ENCODE results near the gene DUSP1. TPM values are rescaled to one million over a fixed set of nuclear protein-coding genes. Genes with fewer than 3 reads are reported as not detected.

DUSP1 gene
- total and polyA plus RNA-seq, 2 of the 13 experiments (the other 11 are each of a cell fraction or from before 2014, with no cell fraction given): 27.1 to 55.5 TPM

DNA sequence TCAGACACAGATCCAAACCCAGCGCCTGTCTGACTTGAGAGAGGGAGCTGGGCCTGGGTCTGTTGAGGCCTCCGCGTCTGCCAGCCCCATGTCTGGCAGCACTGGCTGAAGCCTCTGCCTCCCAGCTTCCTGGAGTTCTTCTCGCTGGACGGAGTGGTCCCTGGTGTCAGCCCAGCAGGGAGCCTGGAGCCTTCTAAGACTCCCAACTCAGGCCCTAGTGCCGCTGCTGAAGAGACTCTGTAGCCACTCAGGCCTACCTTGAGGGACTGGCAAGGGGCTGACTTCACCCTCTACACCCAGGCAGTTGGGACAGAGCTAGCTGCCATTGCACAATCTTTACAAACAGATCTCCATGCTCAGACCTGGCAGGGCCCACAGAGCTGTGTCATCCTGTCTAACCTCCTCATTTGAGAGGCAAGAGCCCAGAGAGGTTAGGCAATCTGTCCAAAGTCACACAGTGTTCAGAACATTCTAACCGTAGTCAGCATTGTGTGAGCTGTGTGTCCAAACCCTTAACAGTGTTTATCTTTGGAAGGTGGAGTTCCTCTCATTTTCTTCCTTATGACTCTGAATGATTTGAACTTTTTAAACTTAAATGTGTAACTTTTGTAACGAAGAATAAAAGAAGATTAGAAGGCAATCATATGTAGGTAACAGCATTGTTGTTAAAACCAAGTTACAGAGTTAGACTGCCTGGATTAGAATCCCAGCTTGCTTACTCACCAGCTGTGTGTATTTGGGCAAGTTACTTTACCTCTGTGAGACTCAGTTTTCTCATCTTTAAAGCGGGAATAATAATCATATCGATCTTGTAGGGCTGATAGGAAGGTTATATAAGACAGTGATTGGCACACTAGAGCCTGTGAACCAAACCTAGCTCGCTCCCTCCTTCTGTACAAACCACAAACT is 4.6 kb upstream of the DUSP1 start (continued):
- TF ChIP-seq, protein P1, sequence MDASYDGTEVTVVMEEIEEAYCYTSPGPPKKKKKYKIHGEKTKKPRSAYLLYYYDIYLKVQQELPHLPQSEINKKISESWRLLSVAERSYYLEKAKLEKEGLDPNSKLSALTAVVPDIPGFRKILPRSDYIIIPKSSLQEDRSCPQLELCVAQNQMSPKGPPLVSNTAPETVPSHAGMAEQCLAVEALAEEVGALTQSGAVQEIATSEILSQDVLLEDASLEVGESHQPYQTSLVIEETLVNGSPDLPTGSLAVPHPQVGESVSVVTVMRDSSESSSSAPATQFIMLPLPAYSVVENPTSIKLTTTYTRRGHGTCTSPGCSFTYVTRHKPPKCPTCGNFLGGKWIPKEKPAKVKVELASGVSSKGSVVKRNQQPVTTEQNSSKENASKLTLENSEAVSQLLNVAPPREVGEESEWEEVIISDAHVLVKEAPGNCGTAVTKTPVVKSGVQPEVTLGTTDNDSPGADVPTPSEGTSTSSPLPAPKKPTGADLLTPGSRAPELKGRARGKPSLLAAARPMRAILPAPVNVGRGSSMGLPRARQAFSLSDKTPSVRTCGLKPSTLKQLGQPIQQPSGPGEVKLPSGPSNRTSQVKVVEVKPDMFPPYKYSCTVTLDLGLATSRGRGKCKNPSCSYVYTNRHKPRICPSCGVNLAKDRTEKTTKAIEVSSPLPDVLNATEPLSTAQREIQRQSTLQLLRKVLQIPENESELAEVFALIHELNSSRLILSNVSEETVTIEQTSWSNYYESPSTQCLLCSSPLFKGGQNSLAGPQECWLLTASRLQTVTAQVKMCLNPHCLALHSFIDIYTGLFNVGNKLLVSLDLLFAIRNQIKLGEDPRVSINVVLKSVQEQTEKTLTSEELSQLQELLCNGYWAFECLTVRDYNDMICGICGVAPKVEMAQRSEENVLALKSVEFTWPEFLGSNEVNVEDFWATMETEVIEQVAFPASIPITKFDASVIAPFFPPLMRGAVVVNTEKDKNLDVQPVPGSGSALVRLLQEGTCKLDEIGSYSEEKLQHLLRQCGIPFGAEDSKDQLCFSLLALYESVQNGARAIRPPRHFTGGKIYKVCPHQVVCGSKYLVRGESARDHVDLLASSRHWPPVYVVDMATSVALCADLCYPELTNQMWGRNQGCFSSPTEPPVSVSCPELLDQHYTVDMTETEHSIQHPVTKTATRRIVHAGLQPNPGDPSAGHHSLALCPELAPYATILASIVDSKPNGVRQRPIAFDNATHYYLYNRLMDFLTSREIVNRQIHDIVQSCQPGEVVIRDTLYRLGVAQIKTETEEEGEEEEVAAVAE (CRISPR knock-in tag; IDR thresholded peaks at IDR 0.05; ENCODE audit: borderline replicate concordance): no peak
- TF ChIP-seq MXI1 (IDR thresholded peaks at IDR 0.05; ENCODE audit: borderline replicate concordance, low read depth, low read length) (peak; percentile 27; the same call in 1 of the 3 replicates), HNRNPK (IDR thresholded peaks at IDR 0.05; ENCODE audit: low read depth, low read length, poor library complexity, severe bottlenecking) (no peak), DPF2 (CRISPR knock-in tag; IDR thresholded peaks at IDR 0.05; ENCODE audit: borderline replicate concordance, low read depth) (peak; percentile 73), ZNF720 (CRISPR knock-in tag; IDR thresholded peaks at IDR 0.05) (no peak), STAG1 (CRISPR knock-in tag; IDR thresholded peaks at IDR 0.05) (no peak; the same call in 1 of the 2 replicates), POLR2G (IDR thresholded peaks at IDR 0.05; ENCODE audit: low read depth, low read length) (peak; percentile 60; the same call in 1 of the 2 replicates), SIN3A (IDR thresholded peaks at IDR 0.05; ENCODE audit: borderline replicate concordance, low read depth, low read length) (peak; percentile 41; the same call in 1 of the 2 replicates), THAP11 (CRISPR knock-in tag; IDR thresholded peaks at IDR 0.05) (peak; percentile 46; the same call in 1 of the 2 replicates), KLF11 (CRISPR knock-in tag; IDR thresholded peaks at IDR 0.05) (no peak), ZNF431 (CRISPR knock-in tag; IDR thresholded peaks at IDR 0.05; ENCODE audit: borderline replicate concordance, low read depth) (peak; percentile 55; the same call in 1 of the 2 replicates), NCOA1 (CRISPR knock-in tag; IDR thresholded peaks at IDR 0.05) (0 out of 2 replicates have a peak, but pooled peaks have one; percentile 52), MEIS2 (CRISPR knock-in tag; IDR thresholded peaks at IDR 0.05) (0 out of 2 replicates have a peak, but pooled peaks have one; percentile 40), HNRNPL (IDR thresholded peaks at IDR 0.05; ENCODE audit: low read depth, low read length) (0 out of 2 replicates have a peak, but pooled peaks have one; percentile 50)
- TF ChIP-seq, protein P2, sequence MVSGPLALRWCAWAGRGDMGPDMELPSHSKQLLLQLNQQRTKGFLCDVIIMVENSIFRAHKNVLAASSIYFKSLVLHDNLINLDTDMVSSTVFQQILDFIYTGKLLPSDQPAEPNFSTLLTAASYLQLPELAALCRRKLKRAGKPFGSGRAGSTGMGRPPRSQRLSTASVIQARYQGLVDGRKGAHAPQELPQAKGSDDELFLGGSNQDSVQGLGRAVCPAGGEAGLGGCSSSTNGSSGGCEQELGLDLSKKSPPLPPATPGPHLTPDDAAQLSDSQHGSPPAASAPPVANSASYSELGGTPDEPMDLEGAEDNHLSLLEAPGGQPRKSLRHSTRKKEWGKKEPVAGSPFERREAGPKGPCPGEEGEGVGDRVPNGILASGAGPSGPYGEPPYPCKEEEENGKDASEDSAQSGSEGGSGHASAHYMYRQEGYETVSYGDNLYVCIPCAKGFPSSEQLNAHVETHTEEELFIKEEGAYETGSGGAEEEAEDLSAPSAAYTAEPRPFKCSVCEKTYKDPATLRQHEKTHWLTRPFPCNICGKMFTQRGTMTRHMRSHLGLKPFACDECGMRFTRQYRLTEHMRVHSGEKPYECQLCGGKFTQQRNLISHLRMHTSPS (CRISPR knock-in tag; IDR thresholded peaks at IDR 0.05; ENCODE audit: low read depth): peak; percentile 81
- TF ChIP-seq, protein P3, sequence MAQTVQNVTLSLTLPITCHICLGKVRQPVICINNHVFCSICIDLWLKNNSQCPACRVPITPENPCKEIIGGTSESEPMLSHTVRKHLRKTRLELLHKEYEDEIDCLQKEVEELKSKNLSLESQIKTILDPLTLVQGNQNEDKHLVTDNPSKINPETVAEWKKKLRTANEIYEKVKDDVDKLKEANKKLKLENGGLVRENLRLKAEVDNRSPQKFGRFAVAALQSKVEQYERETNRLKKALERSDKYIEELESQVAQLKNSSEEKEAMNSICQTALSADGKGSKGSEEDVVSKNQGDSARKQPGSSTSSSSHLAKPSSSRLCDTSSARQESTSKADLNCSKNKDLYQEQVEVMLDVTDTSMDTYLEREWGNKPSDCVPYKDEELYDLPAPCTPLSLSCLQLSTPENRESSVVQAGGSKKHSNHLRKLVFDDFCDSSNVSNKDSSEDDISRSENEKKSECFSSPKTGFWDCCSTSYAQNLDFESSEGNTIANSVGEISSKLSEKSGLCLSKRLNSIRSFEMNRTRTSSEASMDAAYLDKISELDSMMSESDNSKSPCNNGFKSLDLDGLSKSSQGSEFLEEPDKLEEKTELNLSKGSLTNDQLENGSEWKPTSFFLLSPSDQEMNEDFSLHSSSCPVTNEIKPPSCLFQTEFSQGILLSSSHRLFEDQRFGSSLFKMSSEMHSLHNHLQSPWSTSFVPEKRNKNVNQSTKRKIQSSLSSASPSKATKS (CRISPR knock-in tag; IDR thresholded peaks at IDR 0.05): 0 out of 2 replicates have a peak, but pooled peaks have one; percentile 27
- TF ChIP-seq, protein P4, sequence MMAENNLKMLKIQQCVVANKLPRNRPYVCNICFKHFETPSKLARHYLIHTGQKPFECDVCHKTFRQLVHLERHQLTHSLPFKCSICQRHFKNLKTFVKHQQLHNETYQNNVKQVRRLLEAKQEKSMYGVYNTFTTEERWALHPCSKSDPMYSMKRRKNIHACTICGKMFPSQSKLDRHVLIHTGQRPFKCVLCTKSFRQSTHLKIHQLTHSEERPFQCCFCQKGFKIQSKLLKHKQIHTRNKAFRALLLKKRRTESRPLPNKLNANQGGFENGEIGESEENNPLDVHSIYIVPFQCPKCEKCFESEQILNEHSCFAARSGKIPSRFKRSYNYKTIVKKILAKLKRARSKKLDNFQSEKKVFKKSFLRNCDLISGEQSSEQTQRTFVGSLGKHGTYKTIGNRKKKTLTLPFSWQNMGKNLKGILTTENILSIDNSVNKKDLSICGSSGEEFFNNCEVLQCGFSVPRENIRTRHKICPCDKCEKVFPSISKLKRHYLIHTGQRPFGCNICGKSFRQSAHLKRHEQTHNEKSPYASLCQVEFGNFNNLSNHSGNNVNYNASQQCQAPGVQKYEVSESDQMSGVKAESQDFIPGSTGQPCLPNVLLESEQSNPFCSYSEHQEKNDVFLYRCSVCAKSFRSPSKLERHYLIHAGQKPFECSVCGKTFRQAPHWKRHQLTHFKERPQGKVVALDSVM (CRISPR knock-in tag; IDR thresholded peaks at IDR 0.05): peak; percentile 48
